H1 (cell line): Measurements from ENCODE around the gene GPR52. TPM values are rescaled to one million over a fixed set of nuclear protein-coding genes. Genes with fewer than 3 reads are reported as not detected.

Source experiments
- CTCF ChIA-PET: fragments of 300-600 bp; sonication (Branson Sonifier 250); formaldehyde crosslinking; loops from one replicate; lab custom pipeline; 2021; ENCODE audit not compliant: partially characterized antibody; lab: Charles Lee
- POLR2A ChIA-PET: fragments of 300-600 bp; sonication (Branson Sonifier 250); formaldehyde crosslinking; loops from one replicate; lab custom pipeline; 2021; ENCODE audit warnings: inconsistent platforms; ENCODE audit not compliant: partially characterized antibody; lab: Charles Lee
- DNase-seq, 2 experiments: peaks; one replicate each; pipeline versions ENCODE4 v3.0.0 to v3.0.0-alpha.2; 2010 to 2022; ENCODE audit warnings: low spot score in 2 of 2, low read depth in 1 of 2, mixed read lengths in 1 of 2
- FAIRE-seq: peaks from 2 replicates; lab custom pipeline; 2011; peaks lifted over from hg19 to GRCh38; lab: Jason Lieb, UNC
- H2AFZ ChIP-seq: 2 replicates; pipeline ENCODE4 v1.8.1; 2012; ENCODE audit warnings: low read length, inconsistent platforms
- H2AK5ac ChIP-seq: 2 replicates; pipeline ENCODE4 v1.6.1; 2013; ENCODE audit warnings: low read depth, low read length
- H2BK120ac ChIP-seq: replicated peaks from 2 replicates; pipeline ENCODE3; 2013; ENCODE audit warnings: low read depth, low read length, inconsistent platforms
- H2BK12ac ChIP-seq: 2 replicates; pipeline ENCODE4 v1.6.1; 2013; ENCODE audit warnings: low read depth, low read length
- H2BK15ac ChIP-seq: 2 replicates; pipeline ENCODE4 v1.6.1; 2013; ENCODE audit warnings: low read length
- H2BK20ac ChIP-seq: 2 replicates; pipeline ENCODE4 v1.6.1; 2013; ENCODE audit warnings: low read length
- H2BK5ac ChIP-seq: 2 replicates; pipeline ENCODE4 v1.6.1; 2013; ENCODE audit warnings: low read depth, low read length
- H3K14ac ChIP-seq: 2 replicates; pipeline ENCODE4 v1.6.1; 2013; ENCODE audit warnings: inconsistent platforms; ENCODE audit not compliant: insufficient read length
- H3K18ac ChIP-seq: 2 replicates; pipeline ENCODE4 v1.6.1; 2013; ENCODE audit warnings: low read length; ENCODE audit errors: extremely low read depth
- H3K23ac ChIP-seq: 2 replicates; pipeline ENCODE4 v1.6.1; 2013; ENCODE audit warnings: inconsistent platforms; ENCODE audit not compliant: insufficient read length
- H3K23me2 ChIP-seq: 2 replicates; pipeline ENCODE4 v1.6.1; 2013; ENCODE audit warnings: low read depth, low read length
- H3K27ac ChIP-seq: 2 replicates; pipeline ENCODE4 v1.6.1; 2011; ENCODE audit warnings: low read depth, low read length, inconsistent platforms
- H3K27me3 ChIP-seq, 4 experiments: replicated peaks in 1 of 4; 1 replicate in 1 of 4; 2 replicates in 3 of 4; pipeline versions ENCODE4 v1.6.1 to v1.8.1; 2011 to 2013; ENCODE audit warnings: low read length in 3 of 4, mild to moderate bottlenecking in 3 of 4, inconsistent platforms in 2 of 4, mixed read lengths in 2 of 4, moderate library complexity in 1 of 4; ENCODE audit not compliant: control insufficient read depth in 3 of 4, insufficient read depth in 3 of 4; ENCODE audit errors: extremely low read depth in 1 of 4
- H3K36me3 ChIP-seq, 4 experiments: 2 replicates each; pipeline versions ENCODE4 v1.6.1 to v1.8.1; 2011 to 2013; ENCODE audit warnings: mild to moderate bottlenecking in 4 of 4, low read length in 3 of 4, moderate library complexity in 2 of 4, control low read depth in 1 of 4, inconsistent platforms in 1 of 4; ENCODE audit not compliant: insufficient read depth in 4 of 4, control insufficient read depth in 2 of 4
- H3K4ac ChIP-seq: replicated peaks from 2 replicates; pipeline ENCODE3; 2013; ENCODE audit warnings: low read length, low read depth, mixed read lengths, inconsistent platforms; ENCODE audit not compliant: insufficient read length
- H3K4me1 ChIP-seq, 4 experiments: replicated peaks in 1 of 4; 1 replicate in 1 of 4; 2 replicates in 3 of 4; pipeline versions ENCODE4 v1.6.1 to v1.8.1; 2011 to 2013; ENCODE audit warnings: low read length in 3 of 4, inconsistent platforms in 2 of 4, mixed read lengths in 1 of 4; ENCODE audit not compliant: insufficient read depth in 4 of 4, control insufficient read depth in 3 of 4
- H3K4me2 ChIP-seq, 2 experiments: 2 replicates each; pipeline versions ENCODE4 v1.6.1 to v1.8.1; 2011 to 2013; ENCODE audit warnings: low read depth in 2 of 2, low read length in 2 of 2, control low read depth in 1 of 2, inconsistent platforms in 1 of 2, mild to moderate bottlenecking in 1 of 2; ENCODE audit not compliant: insufficient read depth in 1 of 2
- H3K4me3 ChIP-seq, 4 experiments: fragments of 200-600, 300-600 bp in 1 of 4; sonication (generic), shearing (Covaris generic), sonication (Bioruptor Twin) in 1 of 4; 2 replicates each; pipeline versions ENCODE4 v1.5.1 to v1.8.1; 2011 to 2016; ENCODE audit warnings: low read length in 4 of 4, low read depth in 3 of 4, control low read depth in 2 of 4, inconsistent platforms in 2 of 4, mild to moderate bottlenecking in 2 of 4, mixed read lengths in 1 of 4, moderate library complexity in 1 of 4; ENCODE audit not compliant: insufficient read depth in 2 of 4; ENCODE audit errors: extremely low read depth in 1 of 4
- H3K56ac ChIP-seq: replicated peaks from 2 replicates; pipeline ENCODE3; 2013; ENCODE audit warnings: low read depth, mild to moderate bottlenecking, mixed read lengths, low read length, inconsistent platforms; ENCODE audit not compliant: insufficient read length
- H3K79me1 ChIP-seq: 2 replicates; pipeline ENCODE4 v1.6.1; 2013; ENCODE audit warnings: low read depth, low read length, control low read depth
- H3K79me2 ChIP-seq, 2 experiments: 2 replicates each; pipeline versions ENCODE4 v1.6.1 to v1.8.1; 2012 to 2013; ENCODE audit warnings: low read length in 2 of 2, mild to moderate bottlenecking in 2 of 2, inconsistent platforms in 1 of 2; ENCODE audit not compliant: insufficient read depth in 2 of 2, control insufficient read depth in 1 of 2
- H3K9ac ChIP-seq, 4 experiments: replicated peaks in 1 of 4; 1 replicate in 1 of 4; 2 replicates in 3 of 4; pipeline versions ENCODE4 v1.6.1 to v1.8.1; 2011 to 2013; ENCODE audit warnings: low read depth in 3 of 4, low read length in 3 of 4, control low read depth in 2 of 4, mild to moderate bottlenecking in 2 of 4, moderate library complexity in 2 of 4, inconsistent platforms in 1 of 4; ENCODE audit errors: extremely low read depth in 1 of 4
- H3K9me3 ChIP-seq, 2 experiments: 2 replicates each; pipeline versions ENCODE4 v1.6.1 to v1.8.1; 2012 to 2013; ENCODE audit warnings: mild to moderate bottlenecking in 2 of 2, moderate library complexity in 2 of 2, control low read depth in 1 of 2, inconsistent platforms in 1 of 2, low read depth in 1 of 2, low read length in 1 of 2, mixed read lengths in 1 of 2; ENCODE audit not compliant: insufficient read depth in 2 of 2
- H4K20me1 ChIP-seq, 2 experiments: replicated peaks in 1 of 2; 2 replicates each; pipeline versions ENCODE3 to v1.8.1; 2011 to 2013; ENCODE audit warnings: inconsistent platforms in 2 of 2, low read length in 2 of 2, mild to moderate bottlenecking in 1 of 2; ENCODE audit not compliant: insufficient read depth in 2 of 2, control insufficient read depth in 1 of 2
- H4K5ac ChIP-seq: 2 replicates; pipeline ENCODE4 v1.6.1; 2013; ENCODE audit warnings: low read length, low read depth, mixed read lengths, inconsistent platforms; ENCODE audit not compliant: insufficient read length
- H4K8ac ChIP-seq: 2 replicates; pipeline ENCODE4 v1.8.0; 2013; ENCODE audit warnings: mild to moderate bottlenecking, moderate library complexity, low read length, inconsistent platforms; ENCODE audit not compliant: insufficient read depth; ENCODE audit errors: extremely low read depth
- H4K91ac ChIP-seq: replicated peaks from 2 replicates; pipeline ENCODE3; 2013; ENCODE audit warnings: low read length, mixed read lengths, inconsistent platforms; ENCODE audit not compliant: insufficient read length
- ATF2 ChIP-seq: IDR thresholded peaks from 2 replicates; pipeline ENCODE4 v1.6.1; 2012; ENCODE audit warnings: low read length, inconsistent platforms
- BCL11A ChIP-seq, 2 experiments: IDR thresholded peaks; one replicate each; pipeline ENCODE4 v1.6.1; 2011; ENCODE audit warnings: low read depth in 2 of 2, low read length in 2 of 2, mild to moderate bottlenecking in 2 of 2
- FOSL1 ChIP-seq: IDR thresholded peaks from 2 replicates; pipeline ENCODE4 v1.6.1; 2011; ENCODE audit warnings: mild to moderate bottlenecking, low read depth, low read length, moderate library complexity; ENCODE audit not compliant: insufficient read depth
- GABPA ChIP-seq: IDR thresholded peaks from 2 replicates; pipeline ENCODE4 v1.6.1; 2011; ENCODE audit warnings: mild to moderate bottlenecking, low read length, moderate library complexity, borderline replicate concordance; ENCODE audit not compliant: insufficient read depth
- GTF2F1 ChIP-seq: IDR thresholded peaks from 2 replicates; pipeline ENCODE4 v1.6.1; 2012; ENCODE audit warnings: low read depth, low read length, improper control_type of control experiment, borderline replicate concordance
- JUN ChIP-seq: IDR thresholded peaks from 2 replicates; pipeline ENCODE4 v1.6.1; 2011; ENCODE audit warnings: low read depth, mild to moderate bottlenecking, improper control_type of control experiment, low read length
- PHF8 ChIP-seq: fragments of 200-600 bp; sonication (generic); conservative IDR thresholded peaks from 2 replicates; pipeline ENCODE4 v1.7.1; 2012; ENCODE audit warnings: low read depth, mild to moderate bottlenecking, inconsistent platforms, low read length, moderate library complexity
- RNF2 ChIP-seq: fragments of 200-900, 300-1000 bp; sonication (generic); IDR thresholded peaks from 2 replicates; pipeline ENCODE4 v1.7.1; 2016; ENCODE audit warnings: borderline replicate concordance, low read depth, mild to moderate bottlenecking, antibody characterized with exemption, low read length; ENCODE audit not compliant: poor library complexity, severe bottlenecking; ENCODE audit errors: missing control alignments
- SIX5 ChIP-seq: IDR thresholded peaks from 2 replicates; pipeline ENCODE4 v1.6.1; 2011; ENCODE audit warnings: mild to moderate bottlenecking, low read depth, low read length
- TAF7 ChIP-seq: optimal IDR thresholded peaks from 2 replicates; pipeline ENCODE3; 2011; ENCODE audit warnings: low read depth, mild to moderate bottlenecking, inconsistent platforms, low read length, moderate library complexity, borderline replicate concordance
- USF2 ChIP-seq: IDR thresholded peaks from 2 replicates; pipeline ENCODE4 v1.6.1; 2011; ENCODE audit warnings: low read length, improper control_type of control experiment
- WGBS, 2 experiments: shearing (Covaris generic) in 1 of 2; methylation state at CpG; one replicate each; pipeline versions ENCODE4 v1.1.6 to v1.1.7; 2013 to 2015; ENCODE audit warnings: low lambda C conversion rate in 2 of 2, mixed read lengths in 2 of 2, inconsistent platforms in 1 of 2, low coverage in 1 of 2, missing lambda C conversion rate in 1 of 2; ENCODE audit not compliant: insufficient replicate concordance in 2 of 2, insufficient coverage in 1 of 2, insufficient read length in 1 of 2; ENCODE audit errors: extremely low coverage in 1 of 2, missing lambda C conversion rate in 1 of 2; 5-methylcytosine and 5-hydroxymethylcytosine counted together
- polyA plus RNA-seq, 7 experiments: library from polyadenylated mRNA; depleted of rRNA in 3 of 7; stranded (reverse) in 5 of 7; unstranded in 2 of 7; fragments of >200 nt in 5 of 7; fragments of 200-250 nt in 2 of 7; gene quantifications; 1 replicate in 5 of 7; 2 replicates in 1 of 7; 4 replicates in 1 of 7; pipeline versions ENCODE4 v1.2.1 to v1.2.3, GENCODE V29; 2011 to 2013; ENCODE audit warnings: missing spikeins in 2 of 7, mixed read lengths in 2 of 7
- total RNA-seq: library from RNA; stranded (reverse); fragmentation: NEBNext Ultra II Directional; extraction: Animal tissue kit (Norgen Biotek cat#: 25700); gene quantifications from 2 replicates; pipeline ENCODE4 v1.2.1, GENCODE V29; 2021

Gene GPR52
- total and polyA plus RNA-seq, 2 of the 8 experiments (the other 6 are each of a cell fraction or from before 2014, with no cell fraction given) = 0.24 to 0.63 TPM

GRCh38 chr1:174465855-174466254 is 18.1 kb downstream of the GPR52 start:
- Histone ChIP-seq H2BK20ac (no peak overlapping the region), H4K5ac (no peak overlapping the region), H2BK12ac (no peak overlapping the region), H2BK5ac (no peak overlapping the region), H3K56ac (no peak overlapping the region), H3K4me2 (no peak overlapping the region), H3K14ac (no peak overlapping the region), H3K36me3 (no peaks in the 10 kb centered on the region), H3K18ac (no peak overlapping the region), H3K4me1 (peaks cover 0 to 2% (median 0%) of the 10 kb centered on the region in 4 experiments; a peak in 1 of 7 replicates), H3K9me3 (no peaks in the 10 kb centered on the region), H2AFZ (no peak overlapping the region), H3K23ac (no peak overlapping the region), H3K79me1 (no peaks in the 10 kb centered on the region), H4K91ac (no peak overlapping the region), H3K4ac (no peak overlapping the region), H2BK15ac (no peak overlapping the region), H2AK5ac (no peak overlapping the region), H3K9ac (no peak overlapping the region), H3K27ac (no peak overlapping the region), H3K4me3 (no peak overlapping the region), H3K23me2 (no peaks in the 10 kb centered on the region), H4K20me1 (no peaks in the 10 kb centered on the region), H3K27me3 (no peaks in the 10 kb centered on the region), H4K8ac (no peak overlapping the region), H3K79me2 (no peaks in the 10 kb centered on the region), H2BK120ac (no peak overlapping the region)
- 94% methylated on average over 2 of the region's 2 CpGs; no CpG with 5 or more reads in 1 of the 2 experiments for WGBS, 2 experiments
- ChIA-PET CTCF (interaction anchor here (1.2 to 2.1 kb wide), 2 partner anchors 13 to 16 kb away, joined by 4 to 8 read pairs; no protein-coding TSS in a partner anchor), POLR2A (no interaction called here)
- FAIRE-seq = no peak
- no peak for DNase-seq
- TF ChIP-seq TAF7 (no peak), FOSL1 (no peak), BCL11A (IDR thresholded peaks at IDR 0.05; ENCODE audit: low read depth in 2 of 2, low read length in 2 of 2) (no peak), PHF8 (no peak), GABPA (no peak), SIX5 (no peak), JUN (no peak), GTF2F1 (no peak), ATF2 (no peak), USF2 (no peak), RNF2 (no peak)
